BJ (cell line): Measurements from ENCODE around the gene SNX1. TPM values are rescaled to one million over a fixed set of nuclear protein-coding genes. Genes with fewer than 3 reads are reported as not detected.

Source experiments
- CTCF ChIA-PET: fragments of 350-600 bp; formaldehyde crosslinking; extraction: SDS; loops from one replicate; lab custom pipeline; 2021; ENCODE audit warnings: antibody characterized with exemption, inconsistent platforms; lab: Yijun Ruan, JAX
- POLR2A ChIA-PET: fragments of 300-600 bp; sonication (Branson Sonifier 250); formaldehyde crosslinking; extraction: SDS; loops from one replicate; lab custom pipeline; 2021; ENCODE audit warnings: antibody characterized with exemption; lab: Charles Lee
- DNase-seq: peaks from one replicate; pipeline ENCODE4 v3.0.0-alpha.2; 2011; ENCODE audit warnings: low read depth
- H3K27me3 ChIP-seq: 2 replicates; pipeline ENCODE4 v1.6.0; 2011; ENCODE audit warnings: low read length; ENCODE audit not compliant: control insufficient read depth, insufficient read depth
- H3K36me3 ChIP-seq: 2 replicates; pipeline ENCODE4 v1.5.1; 2011; ENCODE audit warnings: low read length; ENCODE audit not compliant: control insufficient read depth, insufficient read depth
- H3K4me3 ChIP-seq: 2 replicates; pipeline ENCODE4 v1.5.1; 2011; ENCODE audit warnings: low read depth, mild to moderate bottlenecking, control low read depth, low read length
- polyA plus RNA-seq: library from polyadenylated mRNA; depleted of rRNA; stranded (reverse); fragments of >200 nt; gene quantifications from 2 replicates; pipeline ENCODE4 v1.2.3, GENCODE V29; 2011
- TF ChIP-seq, protein P1 (sequence below): IDR thresholded peaks from 2 replicates; pipeline ENCODE4 v1.5.1; 2011; ENCODE audit warnings: low read depth, mild to moderate bottlenecking, control low read depth, inconsistent platforms, low read length, moderate library complexity; ENCODE audit not compliant: insufficient read depth

Gene SNX1
- polyA plus RNA-seq, 1 experiment = 57.5 TPM

DNA sequence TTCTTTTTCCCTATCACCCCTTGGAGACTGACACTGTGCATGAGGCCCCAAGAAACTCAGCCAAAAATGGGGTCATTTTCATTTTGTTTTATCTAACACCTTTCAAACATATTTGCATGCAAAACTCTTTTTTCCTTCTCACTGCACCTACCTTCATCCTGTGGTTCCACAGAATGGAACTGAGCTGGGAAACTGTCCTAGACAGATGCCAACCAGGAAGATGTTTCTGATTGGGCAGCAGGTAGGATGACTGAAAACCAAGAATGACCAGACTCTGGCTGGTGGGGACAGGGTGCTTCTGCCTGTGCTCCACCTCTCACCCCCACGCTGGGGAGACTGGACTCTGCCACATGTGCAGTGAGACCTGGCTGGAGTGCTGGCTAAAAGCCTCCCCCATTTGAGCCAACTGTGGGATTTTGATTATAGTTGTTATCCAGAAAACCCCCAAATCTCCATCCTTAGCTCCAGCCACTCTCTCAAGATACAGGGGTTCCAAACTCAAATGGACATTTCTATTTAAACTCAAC, 61.9 kb downstream of the SNX1 start:
- H3K36me3 ChIP-seq = peaks cover 43% of the 10 kb centered on the region
- POLR2A ChIA-PET = no interaction called here

GRCh38 chr15:64158363-64159134, 62.8 kb downstream of the SNX1 start:
- Histone ChIP-seq H3K27me3 (no peaks in the 10 kb centered on the region), H3K4me3 (no peak overlapping the region), H3K36me3 (peaks cover 43% of the 10 kb centered on the region)
- TF ChIP-seq, protein P1, sequence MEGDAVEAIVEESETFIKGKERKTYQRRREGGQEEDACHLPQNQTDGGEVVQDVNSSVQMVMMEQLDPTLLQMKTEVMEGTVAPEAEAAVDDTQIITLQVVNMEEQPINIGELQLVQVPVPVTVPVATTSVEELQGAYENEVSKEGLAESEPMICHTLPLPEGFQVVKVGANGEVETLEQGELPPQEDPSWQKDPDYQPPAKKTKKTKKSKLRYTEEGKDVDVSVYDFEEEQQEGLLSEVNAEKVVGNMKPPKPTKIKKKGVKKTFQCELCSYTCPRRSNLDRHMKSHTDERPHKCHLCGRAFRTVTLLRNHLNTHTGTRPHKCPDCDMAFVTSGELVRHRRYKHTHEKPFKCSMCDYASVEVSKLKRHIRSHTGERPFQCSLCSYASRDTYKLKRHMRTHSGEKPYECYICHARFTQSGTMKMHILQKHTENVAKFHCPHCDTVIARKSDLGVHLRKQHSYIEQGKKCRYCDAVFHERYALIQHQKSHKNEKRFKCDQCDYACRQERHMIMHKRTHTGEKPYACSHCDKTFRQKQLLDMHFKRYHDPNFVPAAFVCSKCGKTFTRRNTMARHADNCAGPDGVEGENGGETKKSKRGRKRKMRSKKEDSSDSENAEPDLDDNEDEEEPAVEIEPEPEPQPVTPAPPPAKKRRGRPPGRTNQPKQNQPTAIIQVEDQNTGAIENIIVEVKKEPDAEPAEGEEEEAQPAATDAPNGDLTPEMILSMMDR = no peak
- POLR2A ChIA-PET = no interaction called here
- CTCF ChIA-PET = no interaction called here
- DNase-seq = no peak

More for the DNA sequence above, 61.9 kb downstream of the SNX1 start:
- Histone ChIP-seq H3K4me3 (no peak overlapping the region), H3K27me3 (peaks cover 2% of the 10 kb centered on the region)
- CTCF ChIA-PET = interaction anchor here (0.6 kb wide), 1 partner anchor 10 kb away, joined by 3 read pairs; no protein-coding TSS in a partner anchor
- no peak for DNase-seq
- TF ChIP-seq, protein P1 = no peak

DNA sequence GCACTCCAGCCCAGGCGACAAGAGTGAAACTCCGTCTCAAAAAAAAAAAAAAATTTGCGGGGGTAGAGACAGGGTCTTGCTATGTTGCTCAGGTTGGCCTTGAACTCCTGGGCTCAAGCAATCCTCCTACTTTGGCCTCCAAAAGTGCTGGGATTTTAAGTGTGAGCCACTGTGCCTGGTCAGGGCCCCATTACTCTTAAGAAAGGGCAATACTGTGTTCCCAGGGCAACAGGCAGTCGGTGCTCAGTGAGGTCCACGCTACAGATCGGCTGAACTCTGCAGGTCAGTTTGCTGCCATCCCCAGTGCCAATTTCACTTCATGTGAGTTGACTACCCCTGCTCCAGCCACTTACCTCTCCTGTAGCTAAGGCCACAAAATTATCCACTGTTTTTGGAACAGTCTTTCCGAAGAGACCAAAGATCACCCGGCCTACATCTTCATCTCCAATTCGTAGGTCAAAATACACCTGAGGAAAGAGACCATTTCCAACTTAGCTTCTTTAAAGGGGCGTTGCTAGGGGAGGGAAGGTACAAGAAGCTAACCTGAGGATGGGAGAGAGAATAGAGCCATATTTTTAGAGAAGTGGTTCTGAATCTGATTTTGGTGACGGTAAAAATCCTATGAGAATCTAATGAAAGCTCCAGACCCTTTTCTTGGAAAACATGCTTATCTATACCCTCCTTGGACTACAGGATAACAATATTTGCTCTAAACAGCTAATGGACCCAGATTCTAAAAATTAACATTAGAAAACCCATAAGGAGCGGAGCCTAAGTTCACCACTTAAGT, 66.1 kb downstream of the SNX1 start:
- Histone ChIP-seq H3K4me3 (peak overlapping the region; percentile 92), H3K27me3 (no peaks in the 10 kb centered on the region), H3K36me3 (peaks cover 27% of the 10 kb centered on the region)
- TF ChIP-seq, protein P1 = no peak
- CTCF ChIA-PET = interaction anchor here (0.6 to 2.7 kb wide), 3 partner anchors 8 to 1058 kb away, joined by 3 to 18 read pairs (median 3); no protein-coding TSS in a partner anchor
- POLR2A ChIA-PET = interaction anchor here (0.6 kb wide), 1 partner anchor 11 kb away, joined by 6 read pairs; the partner anchor contains the start of gene SNX22
- DNase-seq = no peak

DNA sequence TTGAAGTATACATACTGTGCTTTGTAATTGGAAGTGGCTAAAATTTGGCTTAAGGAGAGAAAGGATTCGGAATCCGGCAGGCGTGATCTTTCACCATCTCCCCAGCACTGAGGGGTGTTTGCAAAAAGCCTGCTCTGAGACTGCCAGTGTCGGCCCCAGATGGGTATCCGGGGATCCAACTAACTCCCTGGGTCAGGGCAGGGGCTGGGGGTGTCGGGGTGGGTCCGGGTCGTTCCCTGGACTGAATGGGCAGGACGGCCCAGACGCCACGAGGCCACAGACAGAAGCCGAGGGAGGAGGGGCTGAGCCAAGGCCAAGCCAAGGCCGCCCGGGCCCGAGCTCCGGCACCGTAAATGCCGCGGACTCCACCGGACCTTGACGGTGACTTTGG, 66.7 kb downstream of the SNX1 start:
- TF ChIP-seq, protein P1 = no peak
- POLR2A ChIA-PET = interaction anchor here (0.6 to 1.4 kb wide), 3 partner anchors 9 to 225 kb away, joined by 4 to 7 read pairs (median 7); partner anchors contain the start of gene TRIP4
- Histone ChIP-seq H3K4me3 (peak overlapping the region; percentile 92), H3K36me3 (peaks cover 22% of the 10 kb centered on the region), H3K27me3 (no peaks in the 10 kb centered on the region)
- no peak for DNase-seq
- CTCF ChIA-PET = interaction anchor here (0.6 to 2.7 kb wide), 5 partner anchors 9 to 1057 kb away, joined by 3 to 18 read pairs (median 3); no protein-coding TSS in a partner anchor
